Stromal cell of bone marrow (primary cell): Measurements from ENCODE around the gene NECTIN2.
"Not testable (repeated sequence)": the region's sequence is repeated elsewhere in the genome, so short reads cannot be mapped to it uniquely, and the experiment has no call there.

ENCODE experiments used
- DNase-seq: peaks from one replicate; pipeline ENCODE4 v3.0.0-alpha.2; 2012; ENCODE audit warnings: low read depth

The NECTIN2 gene

GRCh38 chr19:44884566-44884965 lies 38.5 kb downstream of the NECTIN2 start:
- DNase-seq, result no peak

- DNase-seq, result no peak
Observed at GRCh38 chr19:44886141-44886540, 40.0 kb downstream of the NECTIN2 start.

DNA sequence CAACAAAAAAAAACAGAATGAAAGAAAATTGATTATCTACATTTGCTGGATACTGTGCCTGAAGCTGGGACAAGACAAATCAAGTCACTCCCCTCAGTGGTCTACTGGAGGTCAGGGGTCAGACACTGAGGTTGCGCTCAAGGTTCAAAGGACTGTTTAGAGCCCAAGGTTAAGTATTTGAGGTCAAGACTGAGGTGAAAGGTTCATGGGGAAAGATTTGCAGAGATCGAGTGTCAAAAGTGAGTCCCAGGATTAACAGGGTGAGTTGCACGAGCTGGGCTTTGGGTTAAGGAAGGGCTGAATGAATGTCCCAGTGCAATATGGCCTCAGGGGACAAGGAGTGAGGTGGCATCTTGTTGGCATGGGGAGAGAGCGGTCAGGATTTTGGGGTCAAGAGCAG lies 41.6 kb downstream of the NECTIN2 start:
- no peak for DNase-seq

DNA sequence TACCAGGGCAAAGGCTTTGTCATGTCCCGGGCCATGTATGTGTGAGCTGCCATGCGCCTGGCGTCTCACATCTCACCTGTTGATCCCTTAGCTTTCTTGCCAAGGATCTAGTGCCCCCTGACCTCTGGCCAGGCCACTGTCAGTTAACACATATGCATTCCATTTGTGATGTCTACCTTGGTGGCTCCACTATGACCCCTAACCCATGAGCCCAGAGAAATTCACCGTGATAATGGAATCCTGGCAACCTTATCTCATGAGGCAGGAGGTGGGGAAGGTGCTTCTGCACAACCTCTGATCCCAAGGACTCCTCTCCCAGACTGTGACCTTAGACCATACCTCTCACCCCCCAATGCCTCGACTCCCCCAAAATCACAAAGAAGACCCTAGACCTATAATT lies 42.2 kb downstream of the NECTIN2 start:
- not testable (repeated sequence) for DNase-seq

DNA sequence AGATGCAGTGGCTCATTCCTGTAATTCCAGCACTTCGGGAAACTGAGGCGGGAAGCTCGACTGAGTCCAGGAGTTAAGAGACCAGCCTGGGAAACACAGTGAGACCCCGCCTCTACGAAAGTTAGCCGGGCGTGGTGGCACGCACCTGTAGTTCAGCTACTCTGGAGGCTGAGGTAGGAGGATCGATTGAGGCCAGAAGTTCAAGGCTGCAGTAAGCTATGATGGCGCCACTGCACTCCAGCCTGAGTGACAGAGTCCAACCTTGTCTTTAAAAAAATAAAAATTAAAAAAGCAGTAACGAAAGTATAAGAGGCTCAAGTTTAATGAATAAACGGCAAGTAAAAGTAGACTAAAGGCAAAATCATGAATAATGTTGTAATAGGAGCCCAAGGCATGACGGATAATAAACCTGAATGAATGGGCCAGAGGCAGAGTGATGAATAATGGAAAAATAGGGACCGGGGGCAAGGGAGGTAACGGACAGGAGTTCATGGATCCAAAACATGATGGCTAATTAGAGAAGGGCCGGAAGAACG lies 43.8 kb downstream of the NECTIN2 start:
- DNase-seq, result no peak

DNA sequence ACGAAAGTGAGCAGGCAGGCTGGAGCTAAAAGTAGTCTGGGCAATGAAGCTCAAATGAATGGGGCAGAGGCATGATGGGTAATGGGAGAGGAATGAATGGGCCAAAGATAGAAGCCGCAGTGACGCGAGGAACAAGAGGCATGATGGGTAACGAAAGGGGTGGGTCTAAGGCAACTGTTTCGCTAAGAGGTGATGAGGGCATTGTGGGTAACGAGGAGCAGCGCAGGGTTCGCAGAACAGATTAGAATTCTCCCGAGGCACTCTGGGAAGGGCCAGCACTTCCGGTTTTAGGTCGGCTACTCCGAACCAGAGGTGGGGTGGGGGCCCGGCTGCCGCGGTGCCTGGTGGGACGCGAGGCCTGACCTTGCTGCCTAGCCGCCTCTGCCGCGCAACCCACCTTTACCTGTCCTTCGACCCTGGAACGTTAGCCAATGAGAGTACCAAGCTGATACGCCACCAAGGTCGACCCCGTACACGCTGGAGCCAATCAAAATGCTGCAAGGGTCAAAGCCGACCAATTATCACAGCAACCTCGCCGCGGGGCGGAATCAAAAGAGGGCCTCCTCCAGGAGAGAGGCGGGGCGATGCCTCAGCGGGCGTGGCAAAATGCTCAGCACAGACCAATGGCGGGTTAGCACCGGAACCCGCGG lies 44.4 kb downstream of the NECTIN2 start:
- peak; percentile 100 for DNase-seq

DNA sequence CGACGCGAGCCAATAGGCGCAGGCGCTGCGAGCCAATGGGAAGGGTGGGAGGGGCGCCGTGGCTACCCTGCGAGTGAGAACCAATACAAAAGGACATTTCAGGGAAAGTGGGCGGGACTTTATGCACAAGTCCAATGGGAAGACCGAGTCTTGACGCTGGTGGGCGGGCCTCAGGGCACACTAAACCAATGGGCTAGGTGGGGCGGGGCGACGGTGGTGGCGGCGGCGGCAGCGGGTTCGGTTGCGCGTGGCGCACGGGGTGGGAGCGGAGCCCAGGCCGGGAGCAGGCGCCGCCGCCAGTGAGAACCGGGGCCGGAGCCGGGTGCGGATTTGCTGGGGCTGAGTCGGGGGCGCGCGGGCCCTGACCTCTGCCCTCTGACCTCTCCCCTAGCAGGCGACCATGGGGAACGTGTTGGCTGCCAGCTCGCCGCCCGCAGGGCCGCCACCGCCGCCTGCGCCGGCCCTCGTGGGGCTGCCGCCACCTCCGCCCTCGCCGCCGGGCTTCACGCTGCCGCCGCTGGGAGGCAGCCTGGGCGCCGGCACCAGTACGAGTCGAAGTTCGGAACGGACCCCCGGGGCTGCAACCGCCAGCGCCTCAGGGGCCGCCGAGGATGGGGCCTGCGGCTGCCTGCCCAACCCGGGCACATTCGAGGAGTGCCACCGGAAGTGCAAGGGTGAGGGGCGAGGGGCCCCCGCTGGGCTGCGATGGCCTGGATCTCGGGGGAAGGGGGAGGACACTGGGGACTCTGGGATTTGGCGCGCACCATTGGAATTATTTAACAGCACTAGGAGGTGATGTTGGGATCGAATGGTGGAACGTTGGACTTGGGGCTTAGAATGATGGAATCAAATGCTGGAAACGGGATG lies 45.2 kb downstream of the NECTIN2 start, which contains the start of gene TOMM40:
Gene TOMM40 (plus strand): TSS at position 239 of the 867 bp plus-strand sequence. CDS start 162 bp downstream, at position 401.
- DNase-seq, result no peak

DNA sequence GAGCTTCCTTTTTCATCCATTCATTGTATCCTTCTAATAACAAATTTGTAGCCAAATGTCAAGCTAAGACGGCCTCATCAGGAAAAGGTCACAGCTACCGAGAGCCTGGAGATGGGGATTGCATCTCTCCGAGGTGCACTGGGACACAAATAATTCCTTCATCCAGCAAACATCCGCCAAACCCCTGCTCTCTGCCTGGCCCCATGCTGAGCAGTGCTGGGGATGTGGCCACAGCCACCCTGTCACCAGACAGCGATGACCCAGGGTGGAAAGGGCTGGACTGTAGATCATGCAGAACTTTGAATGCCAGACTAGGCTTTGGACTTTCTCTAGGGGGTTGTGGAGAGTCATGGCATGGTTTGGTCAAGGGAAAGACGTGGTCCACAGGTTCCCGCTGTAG lies 46.8 kb downstream of the NECTIN2 start:
- DNase-seq, result no peak

GRCh38 chr19:44893332-44894051 lies 47.4 kb downstream of the NECTIN2 start:
- no peak for DNase-seq

DNA sequence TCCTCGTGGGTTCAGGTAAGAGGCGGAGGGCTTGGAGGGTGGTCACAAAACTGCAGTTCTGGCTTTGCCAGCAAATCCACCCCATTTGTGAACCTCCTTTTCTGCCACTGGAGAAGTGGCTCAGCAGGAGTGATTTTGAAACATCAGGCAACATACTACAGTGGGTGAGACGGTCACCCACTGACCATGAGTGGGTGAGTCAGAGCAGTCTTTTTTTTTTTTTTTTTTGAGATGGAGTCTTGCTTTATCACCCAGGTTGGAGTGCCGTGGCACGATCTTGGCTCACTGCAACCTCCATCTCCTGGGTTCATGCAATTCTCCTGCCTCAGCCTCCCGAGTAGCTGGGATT lies 47.9 kb downstream of the NECTIN2 start:
- no peak for DNase-seq

DNA sequence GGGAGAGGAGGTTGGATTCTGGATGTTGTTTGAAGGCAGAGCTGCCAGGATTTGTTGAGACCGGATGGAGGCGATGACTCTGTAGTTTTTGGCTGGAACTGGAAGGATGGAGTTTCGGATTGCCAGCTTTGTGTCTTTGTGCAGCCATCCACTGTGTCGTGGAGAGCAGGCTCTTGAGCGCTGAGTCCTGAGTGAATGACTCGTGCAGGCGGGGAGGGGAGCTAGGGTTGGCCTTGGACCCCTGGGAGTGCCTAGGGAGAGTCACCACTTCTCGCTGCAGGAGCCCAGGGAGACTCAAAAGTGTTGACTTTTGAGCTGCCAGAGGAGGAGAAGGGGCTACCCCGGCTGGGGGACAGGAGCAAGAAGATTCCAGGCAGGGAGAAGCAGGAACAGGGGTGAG lies 48.8 kb downstream of the NECTIN2 start:
- no peak for DNase-seq

- no peak for DNase-seq
Observed at GRCh38 chr19:44897835-44898234, 51.7 kb downstream of the NECTIN2 start.

DNA sequence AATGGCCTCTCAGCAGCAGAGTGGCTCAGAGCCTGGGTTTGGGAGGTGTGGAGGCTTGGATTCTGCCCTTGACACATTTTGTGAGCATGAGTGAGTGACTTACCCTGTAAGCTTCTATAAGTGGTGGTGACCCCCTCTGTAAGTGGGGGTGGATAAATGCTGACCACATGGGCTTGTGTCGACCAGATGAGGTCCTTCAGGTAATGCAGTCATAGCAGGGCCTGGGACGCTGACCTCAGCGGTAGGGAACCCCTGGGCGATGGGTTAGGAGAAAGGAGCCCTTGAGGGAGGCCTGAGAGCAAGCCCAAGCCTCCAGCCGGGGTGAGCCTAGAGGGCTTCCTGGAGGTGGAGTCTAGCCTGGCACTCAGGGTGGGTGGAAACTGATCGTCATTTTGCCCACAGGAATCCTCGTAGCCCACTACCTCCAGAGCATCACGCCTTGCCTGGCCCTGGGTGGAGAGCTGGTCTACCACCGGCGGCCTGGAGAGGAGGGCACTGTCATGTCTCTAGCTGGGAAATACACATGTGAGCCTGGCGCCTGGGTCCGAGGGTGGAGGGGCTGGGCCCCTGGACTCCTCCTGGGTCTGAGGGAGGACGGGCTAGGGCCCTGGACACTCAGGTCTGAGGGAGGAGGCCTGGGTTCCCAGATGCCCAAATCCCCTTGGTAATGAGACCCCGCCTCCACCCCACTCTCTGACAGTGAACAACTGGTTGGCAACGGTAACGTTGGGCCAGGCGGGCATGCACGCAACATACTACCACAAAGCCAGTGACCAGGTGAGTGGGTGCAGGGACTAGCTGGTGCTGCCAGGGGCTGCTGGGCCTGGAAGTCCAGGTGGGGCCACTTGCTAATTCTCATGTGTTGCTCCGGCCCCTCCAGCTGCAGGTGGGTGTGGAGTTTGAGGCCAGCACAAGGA lies 54.5 kb downstream of the NECTIN2 start:
- DNase-seq, result no peak

DNA sequence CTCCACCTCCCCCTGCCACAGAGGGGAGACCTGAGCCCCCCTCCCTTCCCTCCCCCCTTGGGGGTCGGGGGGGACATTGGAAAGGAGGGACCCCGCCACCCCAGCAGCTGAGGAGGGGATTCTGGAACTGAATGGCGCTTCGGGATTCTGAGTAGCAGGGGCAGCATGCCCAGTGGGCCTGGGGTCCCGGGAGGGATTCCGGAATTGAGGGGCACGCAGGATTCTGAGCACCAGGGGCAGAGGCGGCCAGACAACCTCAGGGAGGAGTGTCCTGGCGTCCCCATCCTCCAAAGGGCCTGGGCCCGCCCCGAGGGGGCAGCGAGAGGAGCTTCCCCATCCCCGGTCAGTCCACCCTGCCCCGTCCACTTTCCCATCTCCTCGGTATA lies 57.1 kb downstream of the NECTIN2 start:
- no peak for DNase-seq

DNA sequence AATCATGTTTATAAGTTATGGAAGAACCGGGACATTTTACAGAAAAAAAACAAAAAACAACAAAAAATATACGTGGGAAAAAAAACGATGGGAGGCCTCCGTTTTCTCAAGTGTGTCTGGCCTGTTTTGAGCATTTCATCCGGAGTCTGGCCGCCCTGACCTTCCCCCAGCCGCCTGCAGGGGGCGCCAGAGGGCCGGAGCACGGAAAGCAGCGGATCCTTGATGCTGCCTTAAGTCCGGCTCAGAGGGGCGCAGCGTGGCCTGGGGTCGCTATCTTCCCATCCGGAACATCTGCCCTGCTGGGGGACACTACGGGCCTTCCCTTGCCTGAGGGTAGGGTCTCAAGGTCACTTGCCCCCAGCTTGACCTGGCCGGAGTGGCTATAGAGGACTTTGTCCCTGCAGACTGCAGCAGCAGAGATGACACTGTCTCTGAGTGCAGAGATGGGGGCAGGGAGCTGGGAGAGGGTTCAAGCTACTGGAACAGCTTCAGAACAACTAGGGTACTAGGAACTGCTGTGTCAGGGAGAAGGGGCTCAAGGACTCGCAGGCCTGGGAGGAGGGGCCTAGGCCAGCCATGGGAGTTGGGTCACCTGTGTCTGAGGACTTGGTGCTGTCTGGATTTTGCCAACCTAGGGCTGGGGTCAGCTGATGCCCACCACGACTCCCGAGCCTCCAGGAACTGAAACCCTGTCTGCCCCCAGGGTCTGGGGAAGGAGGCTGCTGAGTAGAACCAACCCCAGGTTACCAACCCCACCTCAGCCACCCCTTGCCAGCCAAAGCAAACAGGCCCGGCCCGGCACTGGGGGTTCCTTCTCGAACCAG lies 57.7 kb downstream of the NECTIN2 start:
- no peak for DNase-seq

- no peak for DNase-seq
Observed at GRCh38 chr19:44904426-44904994, 58.4 kb downstream of the NECTIN2 start.

GRCh38 chr19:44905437-44906160 lies 59.5 kb downstream of the NECTIN2 start, which contains the start of gene APOE:
Gene APOE, plus strand, starts transcription at chr19:44905796. Its CDS starts 829 bp downstream, at chr19:44906625.
- no peak for DNase-seq

- no peak for DNase-seq
Observed at GRCh38 chr19:44907613-44908012, 61.5 kb downstream of the NECTIN2 start.

DNA sequence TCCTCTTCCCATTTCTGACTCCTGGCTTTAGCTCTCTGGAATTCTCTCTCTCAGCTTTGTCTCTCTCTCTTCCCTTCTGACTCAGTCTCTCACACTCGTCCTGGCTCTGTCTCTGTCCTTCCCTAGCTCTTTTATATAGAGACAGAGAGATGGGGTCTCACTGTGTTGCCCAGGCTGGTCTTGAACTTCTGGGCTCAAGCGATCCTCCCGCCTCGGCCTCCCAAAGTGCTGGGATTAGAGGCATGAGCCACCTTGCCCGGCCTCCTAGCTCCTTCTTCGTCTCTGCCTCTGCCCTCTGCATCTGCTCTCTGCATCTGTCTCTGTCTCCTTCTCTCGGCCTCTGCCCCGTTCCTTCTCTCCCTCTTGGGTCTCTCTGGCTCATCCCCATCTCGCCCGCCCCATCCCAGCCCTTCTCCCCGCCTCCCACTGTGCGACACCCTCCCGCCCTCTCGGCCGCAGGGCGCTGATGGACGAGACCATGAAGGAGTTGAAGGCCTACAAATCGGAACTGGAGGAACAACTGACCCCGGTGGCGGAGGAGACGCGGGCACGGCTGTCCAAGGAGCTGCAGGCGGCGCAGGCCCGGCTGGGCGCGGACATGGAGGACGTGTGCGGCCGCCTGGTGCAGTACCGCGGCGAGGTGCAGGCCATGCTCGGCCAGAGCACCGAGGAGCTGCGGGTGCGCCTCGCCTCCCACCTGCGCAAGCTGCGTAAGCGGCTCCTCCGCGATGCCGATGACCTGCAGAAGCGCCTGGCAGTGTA lies 62.2 kb downstream of the NECTIN2 start:
- no peak for DNase-seq
